ENCODE measurements around the gene TFIP11. TPM values are rescaled to one million over a fixed set of nuclear protein-coding genes. Genes with fewer than 3 reads are reported as not detected.
A peak's percentile ranks its signal among the peaks of the same experiment; 100 is the strongest.

Gene TFIP11
- total and polyA plus RNA-seq, 2 of the 13 experiments (the other 11 are each of a cell fraction or from before 2014, with no cell fraction given): 15.4 to 22.8 TPM

GRCh38 chr22:26483439-26484359 lies 28.6 kb downstream of the TFIP11 start, which contains the start of the genes HPS4 and SRRD (continued):
- TF ChIP-seq ZNF770 (CRISPR knock-in tag; IDR thresholded peaks at IDR 0.05) (no peak), THYN1 (CRISPR knock-in tag; IDR thresholded peaks at IDR 0.05; ENCODE audit: borderline replicate concordance, low read depth) (no peak), RBM39 (IDR thresholded peaks at IDR 0.05; ENCODE audit: low read depth, low read length, poor library complexity, severe bottlenecking) (peak; percentile 77), ZNF629 (CRISPR knock-in tag; conservative IDR thresholded peaks at IDR 0.05) (peak; percentile 99), TFAP4 (IDR thresholded peaks at IDR 0.05; ENCODE audit: borderline replicate concordance, low read depth) (peak; percentile 72; the same call in 1 of the 2 replicates), KDM3A (CRISPR knock-in tag; IDR thresholded peaks at IDR 0.05; ENCODE audit: low read depth) (peak; percentile 44; the same call in 1 of the 2 replicates), THAP9 (CRISPR knock-in tag; IDR thresholded peaks at IDR 0.05; ENCODE audit: borderline replicate concordance) (peak; percentile 81; the same call in 1 of the 2 replicates), BORCS8-MEF2B (CRISPR knock-in tag; IDR thresholded peaks at IDR 0.05) (peak; percentile 75; the same call in 1 of the 2 replicates), ARNT2 (CRISPR knock-in tag; IDR thresholded peaks at IDR 0.05; ENCODE audit: low read depth) (peak; percentile 81), HNF1B (CRISPR knock-in tag; IDR thresholded peaks at IDR 0.05) (peak; percentile 88), ARID5B (CRISPR knock-in tag; IDR thresholded peaks at IDR 0.05) (peak; percentile 60), SIN3A (IDR thresholded peaks at IDR 0.05; ENCODE audit: borderline replicate concordance, low read depth, low read length) (peak; percentile 86; the same call in 1 of the 2 replicates), GATAD1 (CRISPR knock-in tag; IDR thresholded peaks at IDR 0.05) (peak; percentile 98), SAP130 (CRISPR knock-in tag; IDR thresholded peaks at IDR 0.05; ENCODE audit: low read depth) (peak; percentile 95), REPIN1 (CRISPR knock-in tag; IDR thresholded peaks at IDR 0.05; ENCODE audit: borderline replicate concordance, low read depth) (peak; percentile 77), SRY (CRISPR knock-in tag; IDR thresholded peaks at IDR 0.05) (peak; percentile 75; the same call in 1 of the 2 replicates)

Measured in HepG2 (cell line).